RWPE2 (cell line): ENCODE measurements around the gene NCOR2.

Experiments used
- ATAC-seq: fragments of 200-7000 bp; cut with Tn5 transposase; 3 replicates; pipeline ENCODE4 v1.9.1; 2021; ENCODE audit warnings: low read depth
- DNase-seq: peaks from one replicate; pipeline ENCODE4 v3.0.0-alpha.2; 2020; ENCODE audit warnings: low spot score
- H3K27ac ChIP-seq: fragments of 450-650 bp; 2 replicates; pipeline ENCODE4 v1.5.1; 2017; ENCODE audit warnings: mild to moderate bottlenecking; ENCODE audit not compliant: poor library complexity, severe bottlenecking
- H3K27me3 ChIP-seq: fragments of 250-450 bp; sonication (Bioruptor Pico); 2 replicates; pipeline ENCODE4 v1.5.1; 2021; ENCODE audit warnings: mild to moderate bottlenecking, moderate library complexity; ENCODE audit not compliant: insufficient read depth, poor library complexity, severe bottlenecking
- H3K36me3 ChIP-seq: fragments of 250-450 bp; sonication (Bioruptor Pico); 2 replicates; pipeline ENCODE4 v1.5.1; 2020; ENCODE audit warnings: low read depth, mild to moderate bottlenecking, moderate library complexity
- H3K4me1 ChIP-seq: fragments of 250-450 bp; sonication (Bioruptor Pico); 2 replicates; pipeline ENCODE4 v1.5.1; 2021; ENCODE audit warnings: mild to moderate bottlenecking, moderate library complexity; ENCODE audit not compliant: insufficient read depth, poor library complexity, severe bottlenecking
- H3K4me3 ChIP-seq: fragments of 250-450 bp; sonication (Bioruptor Pico); 2 replicates; pipeline ENCODE4 v1.5.1; 2021; ENCODE audit warnings: mild to moderate bottlenecking, moderate library complexity; ENCODE audit not compliant: severe bottlenecking
- H3K9me3 ChIP-seq: fragments of 250-450 bp; sonication (Bioruptor Pico); 2 replicates; pipeline ENCODE4 v1.5.1; 2021; ENCODE audit warnings: mild to moderate bottlenecking, moderate library complexity; ENCODE audit not compliant: severe bottlenecking
- TF ChIP-seq, protein P1 (sequence below): fragments of 450-650 bp; IDR thresholded peaks from one replicate; pipeline ENCODE4 v1.5.1; 2017; ENCODE audit warnings: mild to moderate bottlenecking, moderate library complexity; ENCODE audit not compliant: poor library complexity, severe bottlenecking

The NCOR2 gene

DNA sequence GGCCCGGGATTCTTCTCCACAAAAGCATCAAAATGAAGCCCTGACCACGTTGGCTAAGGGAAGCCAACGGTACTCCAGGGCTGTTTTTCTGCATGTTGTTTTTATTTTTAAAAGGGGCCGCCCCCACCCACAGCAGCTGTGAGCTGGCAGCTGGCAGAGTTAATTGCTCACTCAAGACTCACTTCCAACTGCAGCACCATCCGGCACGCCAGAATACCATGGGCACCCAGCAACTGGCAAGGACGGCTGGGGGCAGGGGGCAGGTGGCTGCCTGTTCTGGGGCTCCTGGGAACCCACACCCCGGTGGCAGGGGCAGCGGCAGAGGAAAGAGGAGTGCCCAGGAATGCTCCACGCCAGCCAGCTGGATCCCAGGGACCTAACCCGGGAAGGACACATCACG is 44.3 kb downstream of the NCOR2 start:
- ATAC-seq: no peak
- Histone ChIP-seq H3K27ac (peak overlapping the region; percentile 97), H3K36me3 (no peaks in the 10 kb centered on the region), H3K4me1 (peaks cover 50% of the 10 kb centered on the region), H3K4me3 (no peak overlapping the region), H3K27me3 (no peaks in the 10 kb centered on the region), H3K9me3 (no peaks in the 10 kb centered on the region)
- TF ChIP-seq, protein P1, sequence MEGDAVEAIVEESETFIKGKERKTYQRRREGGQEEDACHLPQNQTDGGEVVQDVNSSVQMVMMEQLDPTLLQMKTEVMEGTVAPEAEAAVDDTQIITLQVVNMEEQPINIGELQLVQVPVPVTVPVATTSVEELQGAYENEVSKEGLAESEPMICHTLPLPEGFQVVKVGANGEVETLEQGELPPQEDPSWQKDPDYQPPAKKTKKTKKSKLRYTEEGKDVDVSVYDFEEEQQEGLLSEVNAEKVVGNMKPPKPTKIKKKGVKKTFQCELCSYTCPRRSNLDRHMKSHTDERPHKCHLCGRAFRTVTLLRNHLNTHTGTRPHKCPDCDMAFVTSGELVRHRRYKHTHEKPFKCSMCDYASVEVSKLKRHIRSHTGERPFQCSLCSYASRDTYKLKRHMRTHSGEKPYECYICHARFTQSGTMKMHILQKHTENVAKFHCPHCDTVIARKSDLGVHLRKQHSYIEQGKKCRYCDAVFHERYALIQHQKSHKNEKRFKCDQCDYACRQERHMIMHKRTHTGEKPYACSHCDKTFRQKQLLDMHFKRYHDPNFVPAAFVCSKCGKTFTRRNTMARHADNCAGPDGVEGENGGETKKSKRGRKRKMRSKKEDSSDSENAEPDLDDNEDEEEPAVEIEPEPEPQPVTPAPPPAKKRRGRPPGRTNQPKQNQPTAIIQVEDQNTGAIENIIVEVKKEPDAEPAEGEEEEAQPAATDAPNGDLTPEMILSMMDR: no peak
- DNase-seq: no peak

DNA sequence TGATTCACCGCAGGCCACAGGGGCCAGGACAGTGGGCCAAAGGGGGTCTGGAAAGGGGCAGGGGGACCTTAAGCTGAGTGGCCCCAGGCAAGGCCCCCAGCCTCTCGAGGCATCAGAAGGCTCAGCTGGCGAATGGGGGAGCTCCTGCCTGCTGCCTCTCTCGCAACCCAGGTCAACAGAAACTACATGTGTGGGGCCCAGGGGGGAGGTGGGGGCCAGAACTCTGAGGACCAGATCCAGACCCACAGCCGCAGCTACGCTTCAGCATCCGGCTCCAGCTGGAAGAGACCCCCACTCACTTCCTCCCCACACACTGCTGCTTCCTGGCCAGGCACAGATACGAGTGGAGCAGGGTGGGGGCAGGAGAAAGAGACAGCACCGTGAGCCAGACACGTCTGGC is 46.5 kb downstream of the NCOR2 start:
- Histone ChIP-seq H3K4me1 (peaks cover 55% of the 10 kb centered on the region), H3K27ac (peak overlapping the region; percentile 97)
- TF ChIP-seq, protein P1: no peak

GRCh38 chr12:124520265-124520701 is 47.1 kb downstream of the NCOR2 start:
- no peak overlapping the region for H3K4me3 ChIP-seq
- ATAC-seq (peak; percentile 59), DNase-seq (no peak)
- TF ChIP-seq, protein P1: no peak
- no peaks in the 10 kb centered on the region for H3K27me3 ChIP-seq
- peak overlapping the region; percentile 97 for H3K27ac ChIP-seq
- peaks cover 50% of the 10 kb centered on the region for H3K4me1 ChIP-seq
- H3K9me3 ChIP-seq: no peaks in the 10 kb centered on the region
- H3K36me3 ChIP-seq: peaks cover 7% of the 10 kb centered on the region; the same call in 1 of the 2 replicates

More for the DNA sequence above, 46.5 kb downstream of the NCOR2 start:
- H3K36me3 ChIP-seq: peaks cover under 1% of the 10 kb centered on the region; the same call in 1 of the 2 replicates
- H3K4me3 ChIP-seq: no peak overlapping the region
- no peaks in the 10 kb centered on the region for H3K27me3 ChIP-seq
- no peak for ATAC-seq
- H3K9me3 ChIP-seq: no peaks in the 10 kb centered on the region
- DNase-seq: no peak

GRCh38 chr12:124519746-124520145 is 47.7 kb downstream of the NCOR2 start:
- TF ChIP-seq, protein P1: no peak
- Histone ChIP-seq H3K27ac (peak overlapping the region; percentile 97), H3K9me3 (no peaks in the 10 kb centered on the region), H3K4me1 (peaks cover 48% of the 10 kb centered on the region), H3K4me3 (no peak overlapping the region), H3K27me3 (no peaks in the 10 kb centered on the region), H3K36me3 (peaks cover 7% of the 10 kb centered on the region; the same call in 1 of the 2 replicates)
- DNase-seq: no peak
- ATAC-seq: no peak
